Measurements from ENCODE around the gene OBSCN.

DNA sequence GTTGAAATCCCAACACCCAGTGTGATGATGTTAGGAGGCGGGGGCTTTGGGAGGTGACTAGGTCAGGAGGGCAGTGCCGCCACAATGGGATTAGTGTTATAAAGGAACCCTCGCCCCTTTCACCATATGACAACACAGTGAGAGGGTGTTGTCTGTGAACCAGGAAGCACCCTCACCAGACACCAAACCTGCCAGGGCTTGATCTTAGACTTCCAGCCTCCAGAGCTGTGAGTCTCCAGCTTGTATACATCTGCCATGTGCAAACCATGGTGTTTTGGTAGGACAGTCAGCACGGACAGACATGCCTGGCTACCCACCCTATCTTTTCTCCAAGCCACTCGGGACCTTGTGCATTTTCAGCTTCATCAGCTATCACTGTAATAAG, 194.8 kb downstream of the OBSCN start:
- no peak for TF ChIP-seq EZH2 (IDR thresholded peaks at IDR 0.05; ENCODE audit: borderline replicate concordance, low read length)
- TF ChIP-seq, protein P1, sequence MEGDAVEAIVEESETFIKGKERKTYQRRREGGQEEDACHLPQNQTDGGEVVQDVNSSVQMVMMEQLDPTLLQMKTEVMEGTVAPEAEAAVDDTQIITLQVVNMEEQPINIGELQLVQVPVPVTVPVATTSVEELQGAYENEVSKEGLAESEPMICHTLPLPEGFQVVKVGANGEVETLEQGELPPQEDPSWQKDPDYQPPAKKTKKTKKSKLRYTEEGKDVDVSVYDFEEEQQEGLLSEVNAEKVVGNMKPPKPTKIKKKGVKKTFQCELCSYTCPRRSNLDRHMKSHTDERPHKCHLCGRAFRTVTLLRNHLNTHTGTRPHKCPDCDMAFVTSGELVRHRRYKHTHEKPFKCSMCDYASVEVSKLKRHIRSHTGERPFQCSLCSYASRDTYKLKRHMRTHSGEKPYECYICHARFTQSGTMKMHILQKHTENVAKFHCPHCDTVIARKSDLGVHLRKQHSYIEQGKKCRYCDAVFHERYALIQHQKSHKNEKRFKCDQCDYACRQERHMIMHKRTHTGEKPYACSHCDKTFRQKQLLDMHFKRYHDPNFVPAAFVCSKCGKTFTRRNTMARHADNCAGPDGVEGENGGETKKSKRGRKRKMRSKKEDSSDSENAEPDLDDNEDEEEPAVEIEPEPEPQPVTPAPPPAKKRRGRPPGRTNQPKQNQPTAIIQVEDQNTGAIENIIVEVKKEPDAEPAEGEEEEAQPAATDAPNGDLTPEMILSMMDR (conservative IDR thresholded peaks at IDR 0.05 in 1 of 2, IDR thresholded peaks at IDR 0.05 in 1 of 2; ENCODE audit: extremely low read depth in 1 of 2, insufficient read depth in 1 of 2, low read depth in 1 of 2, low read length in 2 of 2): no peak

Measured in mammary epithelial cell (primary cell).